HepG2 (cell line): ENCODE data around the gene APRT. TPM values are rescaled to one million over a fixed set of nuclear protein-coding genes. Genes with fewer than 3 reads are reported as not detected.
A peak's percentile ranks its signal among the peaks of the same experiment; 100 is the strongest.

ENCODE experiments used
- ATAC-seq: fragments of 200-7000 bp; cut with Tn5 transposase; 3 replicates; pipeline ENCODE4 v1.9.1; 2020; ENCODE audit warnings: mild to moderate bottlenecking, moderate library complexity
- BruUV-seq: library from RNA; stranded (reverse); fragments of 400-500 nt; replicated peaks from 2 replicates; lab custom pipeline; 2021; lab: Mats Ljungman, UMichigan
- CTCF ChIA-PET: fragments of 300-600 bp; formaldehyde crosslinking; extraction: SDS; loops from one replicate; lab custom pipeline; 2021; ENCODE audit warnings: low total read pairs, inconsistent platforms, low intra/inter-chr PET ratio; lab: Yijun Ruan, JAX
- POLR2A ChIA-PET: fragments of 350-600 bp; sonication (Branson Sonifier 250); formaldehyde crosslinking; loops from one replicate; lab custom pipeline; 2020; ENCODE audit warnings: antibody characterized with exemption, inconsistent platforms; lab: Yijun Ruan, JAX
- DNase-seq: peaks from one replicate; pipeline ENCODE4 v3.0.0-alpha.2; 2015; ENCODE audit warnings: low spot score
- FAIRE-seq: peaks from 3 replicates; lab custom pipeline; 2011; peaks lifted over from hg19 to GRCh38; lab: Jason Lieb, UNC
- H2AFZ ChIP-seq: one replicate; pipeline ENCODE4 v1.6.1; 2011; ENCODE audit warnings: low read length, inconsistent platforms
- H3K27ac ChIP-seq: fragments of 300-600 bp; 3 replicates; pipeline ENCODE4 v1.8.0; 2011; ENCODE audit warnings: mixed run types, mild to moderate bottlenecking, mixed read lengths, low read length, inconsistent platforms; ENCODE audit not compliant: insufficient read depth; ENCODE audit errors: extremely low read length
- H3K27me3 ChIP-seq, 2 experiments: fragments of 200-600 bp in 1 of 2; 2 replicates in 1 of 2; 3 replicates in 1 of 2; pipeline versions ENCODE4 v1.6.0 to v1.8.0; 2011; ENCODE audit warnings: low read length in 2 of 2, mild to moderate bottlenecking in 2 of 2, moderate library complexity in 2 of 2, inconsistent platforms in 1 of 2; ENCODE audit not compliant: insufficient read depth in 2 of 2, control insufficient read depth in 1 of 2
- H3K36me3 ChIP-seq, 2 experiments: fragments of 200-600 bp in 1 of 2; replicated peaks in 1 of 2; 2 replicates in 1 of 2; 3 replicates in 1 of 2; pipeline versions ENCODE4 v1.5.1 to v1.8.0; 2011; ENCODE audit warnings: low read length in 2 of 2, inconsistent platforms in 1 of 2; ENCODE audit not compliant: insufficient read depth in 2 of 2, control insufficient read depth in 1 of 2
- H3K4me1 ChIP-seq: 2 replicates; pipeline ENCODE4 v1.5.1; 2012; ENCODE audit warnings: low read length, inconsistent platforms; ENCODE audit not compliant: insufficient read depth
- H3K4me2 ChIP-seq: 2 replicates; pipeline ENCODE4 v1.6.0; 2011; ENCODE audit warnings: low read depth, low read length, inconsistent platforms
- H3K4me3 ChIP-seq, 3 experiments: fragments of 200-600 bp in 1 of 3; sonication (generic), shearing (Covaris generic) in 1 of 3; replicated peaks in 1 of 3; 2 replicates each; pipeline ENCODE4 v1.5.1; 2011 to 2016; ENCODE audit warnings: low read length in 3 of 3, inconsistent platforms in 2 of 3, low read depth in 2 of 3, mild to moderate bottlenecking in 2 of 3, control low read depth in 1 of 3, mixed read lengths in 1 of 3; ENCODE audit not compliant: insufficient read depth in 1 of 3
- H3K79me2 ChIP-seq: one replicate; pipeline ENCODE4 v1.6.1; 2011; ENCODE audit warnings: low read length, inconsistent platforms; ENCODE audit not compliant: insufficient read depth
- H3K9ac ChIP-seq: 2 replicates; pipeline ENCODE4 v1.6.0; 2011; ENCODE audit warnings: mild to moderate bottlenecking, low read depth, low read length, inconsistent platforms; ENCODE audit not compliant: insufficient read depth
- H3K9me3 ChIP-seq: 2 replicates; pipeline ENCODE4 v1.5.1; 2012; ENCODE audit warnings: mild to moderate bottlenecking, low read length
- H4K20me1 ChIP-seq: 2 replicates; pipeline ENCODE4 v1.6.0; 2011; ENCODE audit warnings: inconsistent platforms, mild to moderate bottlenecking, low read length, moderate library complexity; ENCODE audit not compliant: insufficient read depth
- BCL3 ChIP-seq: sonication (generic); formaldehyde crosslinking; IDR thresholded peaks from 2 replicates; pipeline ENCODE4 v1.5.1; 2020; ENCODE audit warnings: mild to moderate bottlenecking, missing genetic modification reagents, moderate library complexity
- GATA4 ChIP-seq: sonication (generic); IDR thresholded peaks from 2 replicates; pipeline ENCODE4 v1.6.1; 2016; ENCODE audit warnings: antibody characterized with exemption, low read depth, borderline replicate concordance
- MTA1 ChIP-seq: sonication (generic); formaldehyde crosslinking; IDR thresholded peaks from 2 replicates; pipeline ENCODE4 v1.4.0; 2020; ENCODE audit warnings: missing genetic modification reagents, mild to moderate bottlenecking, borderline replicate concordance
- PRDM4 ChIP-seq: sonication (generic); formaldehyde crosslinking; IDR thresholded peaks from 2 replicates; pipeline ENCODE4 v1.9.0; 2021; ENCODE audit warnings: missing genetic modification reagents, borderline replicate concordance
- RBFOX2 ChIP-seq: fragments of 200-400 bp; formaldehyde crosslinking; IDR thresholded peaks from 2 replicates; pipeline ENCODE4 v1.6.1; 2017; ENCODE audit warnings: low read depth, mild to moderate bottlenecking, low read length
- SOX13 ChIP-seq, 3 experiments: fragments of 450-650 bp in 1 of 3; sonication (generic) in 1 of 3; formaldehyde crosslinking in 1 of 3; IDR thresholded peaks in 2 of 3; conservative IDR thresholded peaks in 1 of 3; 2 replicates each; pipeline versions ENCODE4 v1.5.0 to v1.6.1; 2016 to 2020; ENCODE audit warnings: antibody characterized with exemption in 1 of 3, mild to moderate bottlenecking in 1 of 3, missing compliant biosample characterization in 1 of 3, missing genetic modification reagents in 1 of 3, moderate library complexity in 1 of 3
- STAT6 ChIP-seq: sonication (generic); formaldehyde crosslinking; IDR thresholded peaks from 2 replicates; pipeline ENCODE4 v1.4.0; 2020; ENCODE audit warnings: missing genetic modification reagents, mild to moderate bottlenecking, borderline replicate concordance
- ZBTB34 ChIP-seq: sonication (generic); formaldehyde crosslinking; IDR thresholded peaks from 2 replicates; pipeline ENCODE4 v1.8.0; 2022; ENCODE audit warnings: mild to moderate bottlenecking, missing genetic modification reagents
- ZNF143 ChIP-seq: sonication (generic); formaldehyde crosslinking; IDR thresholded peaks from 2 replicates; pipeline ENCODE4 v1.4.0; 2020; ENCODE audit warnings: missing genetic modification reagents
- ZNF232 ChIP-seq: sonication (generic); formaldehyde crosslinking; IDR thresholded peaks from 2 replicates; pipeline ENCODE4 v1.4.0; 2020; ENCODE audit warnings: missing genetic modification reagents, borderline replicate concordance
- ZNF547 ChIP-seq: sonication (generic); formaldehyde crosslinking; IDR thresholded peaks from 2 replicates; pipeline ENCODE4 v1.5.1; 2020; ENCODE audit warnings: mild to moderate bottlenecking, missing genetic modification reagents
- ZNF619 ChIP-seq: sonication (generic); formaldehyde crosslinking; IDR thresholded peaks from 2 replicates; pipeline ENCODE4 v1.4.0; 2020; ENCODE audit warnings: mild to moderate bottlenecking, missing genetic modification reagents
- ZNF7 ChIP-seq: IDR thresholded peaks from 2 replicates; pipeline ENCODE4 v1.6.1; 2016; ENCODE audit warnings: missing biosample characterization, missing genetic modification reagents
- ZSCAN20 ChIP-seq: sonication (generic); formaldehyde crosslinking; IDR thresholded peaks from 2 replicates; pipeline ENCODE4 v1.4.0; 2020; ENCODE audit warnings: missing genetic modification reagents, mild to moderate bottlenecking, borderline replicate concordance
- WGBS: methylation state at CpG from one replicate; pipeline ENCODE4 v1.1.6; 2017; ENCODE audit warnings: low lambda C conversion rate; 5-methylcytosine and 5-hydroxymethylcytosine counted together
- in situ Hi-C: cut with HindIII; loops from 2 replicates; pipeline ENCODE4 v1.10.0; 2017; ENCODE audit warnings: low pct_unique_long_range_greater_than_20kb; ENCODE audit not compliant: extremely low pct_ligation_motif_present
- intact Hi-C: fragments of 100-400 bp; cut with micrococcal nuclease; formaldehyde crosslinking; loops from one replicate; pipeline ENCODE4 v1.10.0; 2022; ENCODE audit not compliant: unreplicated experiment
- polyA plus RNA-seq, 8 experiments: library from polyadenylated mRNA; depleted of rRNA in 3 of 8; stranded (reverse) in 7 of 8; unstranded in 1 of 8; fragments of >200 nt; fragmentation: Illumina TruSeq in 4 of 8; extraction: Trizol in 4 of 8; gene quantifications; 2 replicates each; pipeline versions ENCODE4 v1.2.1 to v1.2.3, GENCODE V29; 2011 to 2016; ENCODE audit warnings: low read depth in 4 of 8, missing spikeins in 1 of 8, mixed read lengths in 1 of 8; ENCODE audit not compliant: insufficient read depth in 1 of 8
- total RNA-seq, 5 experiments: library from RNA; depleted of rRNA; stranded (reverse); fragments of >200 nt; fragmentation: Illumina TruSeq; extraction: Trizol; gene quantifications; 2 replicates each; pipeline ENCODE4 v1.2.3, GENCODE V29; 2016; ENCODE audit warnings: low read depth in 1 of 5

APRT gene
- total and polyA plus RNA-seq, 2 of the 13 experiments (the other 11 are each of a cell fraction or from before 2014, with no cell fraction given), result 155 to 242 TPM

- FAIRE-seq, result no peak
- TF ChIP-seq ZBTB34 (CRISPR knock-in tag) (no peak), RBFOX2 (peak; percentile 48), ZNF7 (CRISPR knock-in tag) (no peak), BCL3 (CRISPR knock-in tag) (no peak), ZNF547 (CRISPR knock-in tag) (no peak), PRDM4 (CRISPR knock-in tag) (no peak), ZSCAN20 (CRISPR knock-in tag) (no peak), MTA1 (CRISPR knock-in tag) (peak; percentile 6; the same call in 1 of the 2 replicates), ZNF619 (CRISPR knock-in tag) (no peak), ZNF232 (CRISPR knock-in tag) (no peak), SOX13 (IDR thresholded peaks at IDR 0.05) (no peak), SOX13 (CRISPR knock-in tag; conservative IDR thresholded peaks at IDR 0.05 in 1 of 2, IDR thresholded peaks at IDR 0.05 in 1 of 2) (no peak), ZNF143 (CRISPR knock-in tag) (no peak), GATA4 (no peak), STAT6 (no peak)
Observed at GRCh38 chr16:88781140-88782077, 30.3 kb downstream of the APRT start.

More at GRCh38 chr16:88781140-88782077, 30.3 kb downstream of the APRT start:
- peaks cover 51% of the 10 kb centered on the region for H3K4me1 ChIP-seq
- peaks cover 2 to 4% of the 10 kb centered on the region in 2 experiments; a peak in 1 of 5 replicates for H3K36me3 ChIP-seq
- no TSS peak for BruUV-seq
- H3K4me2 ChIP-seq, result peak overlapping the region; percentile 97
- 88% methylated on average over 18 of the region's 28 CpGs for WGBS
- H3K9ac ChIP-seq, result 0 out of 2 replicates have a peak overlapping the region, but pooled peaks have one; percentile 18
- H3K79me2 ChIP-seq, result peaks cover 60% of the 10 kb centered on the region
- intact Hi-C loops, result no loop called here
- no peak overlapping the region; a peak in 1 of 6 replicates for H3K4me3 ChIP-seq
- no peaks in the 10 kb centered on the region for H3K9me3 ChIP-seq
- DNase-seq, result no peak
- peaks cover 28% of the 10 kb centered on the region for H4K20me1 ChIP-seq
- ChIA-PET CTCF (no interaction called here), POLR2A (interaction anchor here (0.6 to 5.4 kb wide), 7 partner anchors 9 to 28 kb away, joined by 3 to 36 read pairs (median 5); no protein-coding TSS in a partner anchor)
- H3K27me3 ChIP-seq, result no peaks in the 10 kb centered on the region
- in situ Hi-C loops, result no loop called here
- ATAC-seq, result no peak; the same call in 2 of the 3 replicates
- peak overlapping the region; percentile 4 for H3K27ac ChIP-seq
- no peak overlapping the region for H2AFZ ChIP-seq
